GM18502 (cell line): ENCODE measurements around the gene SPIRE2.
"Not testable (repeated sequence)": the region's sequence is repeated elsewhere in the genome, so short reads cannot be mapped to it uniquely, and the experiment has no call there.

ENCODE experiments used
- ATAC-seq: cut with Tn5 transposase; IDR thresholded peaks from one replicate; pipeline ENCODE4 v1.9.1; 2021; ENCODE audit warnings: mild to moderate bottlenecking; ENCODE audit not compliant: unreplicated experiment, poor library complexity

Gene SPIRE2

GRCh38 chr16:89909777-89910716 is 81.8 kb downstream of the SPIRE2 start:
- ATAC-seq = no peak

DNA sequence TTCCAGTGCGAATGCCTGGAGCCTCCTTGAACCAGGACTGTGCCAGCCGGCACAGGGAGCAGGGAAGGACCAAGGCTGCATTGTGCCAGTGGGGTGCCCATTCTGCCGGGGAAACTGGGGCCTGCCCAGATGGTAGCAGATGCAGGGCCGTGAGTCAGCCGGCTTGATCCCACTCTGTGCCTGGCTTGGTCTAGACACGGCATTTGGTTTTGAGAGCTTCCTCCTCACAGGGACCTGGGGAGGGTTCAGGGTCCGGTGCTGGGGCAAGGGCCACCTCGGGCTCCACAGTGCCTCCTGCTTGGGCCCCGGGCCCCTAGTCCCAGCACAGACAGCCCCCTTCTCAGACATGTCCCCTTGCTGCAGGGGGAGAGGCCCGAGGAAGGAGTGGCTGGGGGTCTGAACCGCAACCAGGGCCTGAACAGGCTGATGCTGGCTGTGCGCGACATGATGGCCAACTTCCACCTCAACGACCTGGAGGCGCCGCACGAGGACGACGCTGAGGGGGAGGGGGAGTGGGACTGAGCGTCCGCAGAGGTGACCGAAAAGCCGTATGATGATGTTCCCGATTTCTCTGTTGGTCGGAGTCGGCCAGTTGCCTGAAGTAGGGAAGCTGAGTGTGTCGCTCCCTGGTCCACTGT is 82.6 kb downstream of the SPIRE2 start:
- ATAC-seq = no peak

- no peak for ATAC-seq
Observed at GRCh38 chr16:89911375-89911774, 83.1 kb downstream of the SPIRE2 start.

GRCh38 chr16:89912143-89912542 is 83.9 kb downstream of the SPIRE2 start:
- no peak for ATAC-seq

DNA sequence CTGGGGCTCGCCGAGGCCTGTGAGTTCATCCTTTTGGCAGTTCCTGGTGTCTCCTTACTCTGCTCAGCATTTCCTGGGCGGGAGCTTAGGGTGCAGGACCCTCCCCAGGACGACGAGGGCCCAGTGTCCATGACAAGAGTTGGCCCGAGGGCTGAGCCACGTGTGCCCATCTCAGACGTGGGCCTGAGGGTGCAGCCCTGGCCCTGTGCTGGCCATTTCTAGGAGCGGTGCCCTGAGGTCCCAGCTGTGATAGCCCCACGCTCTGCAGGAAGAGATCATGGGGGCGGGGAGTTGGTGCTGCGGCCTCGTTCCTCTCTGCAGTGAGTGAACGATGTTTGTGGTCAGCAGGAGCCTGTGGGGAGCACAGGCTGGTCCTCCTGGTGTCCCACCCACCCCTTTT is 84.4 kb downstream of the SPIRE2 start:
- no peak for ATAC-seq

- ATAC-seq = no peak
Observed at GRCh38 chr16:89913408-89914387, 85.4 kb downstream of the SPIRE2 start.

- not testable (repeated sequence) for ATAC-seq
Observed at GRCh38 chr16:89914642-89915285, 86.5 kb downstream of the SPIRE2 start.

- no peak for ATAC-seq
Observed at GRCh38 chr16:89915303-89916232, 87.3 kb downstream of the SPIRE2 start.

DNA sequence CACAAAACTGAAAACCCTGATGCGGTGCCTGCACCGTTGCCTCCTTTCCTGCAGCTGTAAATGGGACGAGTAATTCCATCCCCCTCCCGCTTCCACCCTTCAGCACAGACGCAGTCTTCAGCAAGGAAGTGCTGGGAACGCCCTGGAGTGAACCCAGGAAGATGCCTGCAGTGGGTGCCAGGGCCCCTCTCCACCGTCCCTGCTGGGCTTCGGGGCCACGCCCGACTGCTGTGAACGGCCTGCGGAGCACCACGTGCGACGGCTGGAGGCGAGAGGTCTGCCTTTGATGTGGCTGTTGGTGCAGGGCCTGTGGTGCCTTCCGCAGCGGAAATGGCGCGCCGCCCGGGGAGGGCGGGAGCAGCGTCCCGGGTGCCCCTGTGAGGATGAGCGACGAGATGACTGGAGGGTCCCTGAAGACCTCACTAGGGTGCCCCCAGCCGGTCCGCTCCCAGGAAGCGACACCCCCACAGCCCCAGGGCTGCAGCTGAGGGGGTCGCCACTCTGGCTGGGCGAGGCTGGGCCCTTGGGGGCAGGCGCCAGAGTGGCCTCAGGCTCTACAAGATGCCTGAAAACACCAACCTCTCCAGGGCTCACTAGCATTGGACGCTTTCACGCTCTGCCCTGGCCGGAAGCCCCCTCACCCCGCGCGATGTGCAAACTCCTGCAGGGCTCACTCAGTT is 89.6 kb downstream of the SPIRE2 start:
- ATAC-seq = peak; percentile 76

DNA sequence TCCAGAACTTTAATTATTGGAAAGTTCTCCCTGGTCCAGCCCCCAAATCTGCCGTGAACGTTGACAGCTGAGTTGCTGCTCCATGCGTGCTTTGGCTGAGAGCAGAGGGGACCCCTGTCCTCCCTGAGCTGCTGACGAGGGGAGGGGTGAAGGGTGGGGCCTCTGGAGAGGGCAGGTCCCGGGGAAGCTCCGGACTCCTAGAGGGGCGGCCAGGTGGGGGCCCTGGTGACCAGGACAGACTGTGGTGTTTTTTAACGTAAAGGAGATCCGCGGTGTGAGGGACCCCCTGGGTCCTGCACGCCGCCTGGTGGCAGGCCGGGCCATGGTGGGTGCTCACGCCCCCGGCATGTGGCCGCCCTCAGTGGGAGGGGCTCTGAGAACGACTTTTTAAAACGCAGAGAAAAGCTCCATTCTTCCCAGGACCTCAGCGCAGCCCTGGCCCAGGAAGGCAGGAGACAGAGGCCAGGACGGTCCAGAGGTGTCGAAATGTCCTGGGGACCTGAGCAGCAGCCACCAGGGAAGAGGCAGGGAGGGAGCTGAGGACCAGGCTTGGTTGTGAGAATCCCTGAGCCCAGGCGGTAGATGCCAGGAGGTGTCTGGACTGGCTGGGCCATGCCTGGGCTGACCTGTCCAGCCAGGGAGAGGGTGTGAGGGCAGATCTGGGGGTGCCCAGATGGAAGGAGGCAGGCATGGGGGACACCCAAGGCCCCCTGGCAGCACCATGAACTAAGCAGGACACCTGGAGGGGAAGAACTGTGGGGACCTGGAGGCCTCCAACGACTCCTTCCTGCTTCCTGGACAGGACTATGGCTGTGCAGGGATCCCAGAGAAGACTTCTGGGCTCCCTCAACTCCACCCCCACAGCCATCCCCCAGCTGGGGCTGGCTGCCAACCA is 90.4 kb downstream of the SPIRE2 start, which contains the start of gene MC1R:
TSS of gene MC1R (plus strand) at position 410 of the 895 bp plus-strand sequence. CDS start at position 807, 397 bp downstream.
- ATAC-seq = peak; percentile 16

DNA sequence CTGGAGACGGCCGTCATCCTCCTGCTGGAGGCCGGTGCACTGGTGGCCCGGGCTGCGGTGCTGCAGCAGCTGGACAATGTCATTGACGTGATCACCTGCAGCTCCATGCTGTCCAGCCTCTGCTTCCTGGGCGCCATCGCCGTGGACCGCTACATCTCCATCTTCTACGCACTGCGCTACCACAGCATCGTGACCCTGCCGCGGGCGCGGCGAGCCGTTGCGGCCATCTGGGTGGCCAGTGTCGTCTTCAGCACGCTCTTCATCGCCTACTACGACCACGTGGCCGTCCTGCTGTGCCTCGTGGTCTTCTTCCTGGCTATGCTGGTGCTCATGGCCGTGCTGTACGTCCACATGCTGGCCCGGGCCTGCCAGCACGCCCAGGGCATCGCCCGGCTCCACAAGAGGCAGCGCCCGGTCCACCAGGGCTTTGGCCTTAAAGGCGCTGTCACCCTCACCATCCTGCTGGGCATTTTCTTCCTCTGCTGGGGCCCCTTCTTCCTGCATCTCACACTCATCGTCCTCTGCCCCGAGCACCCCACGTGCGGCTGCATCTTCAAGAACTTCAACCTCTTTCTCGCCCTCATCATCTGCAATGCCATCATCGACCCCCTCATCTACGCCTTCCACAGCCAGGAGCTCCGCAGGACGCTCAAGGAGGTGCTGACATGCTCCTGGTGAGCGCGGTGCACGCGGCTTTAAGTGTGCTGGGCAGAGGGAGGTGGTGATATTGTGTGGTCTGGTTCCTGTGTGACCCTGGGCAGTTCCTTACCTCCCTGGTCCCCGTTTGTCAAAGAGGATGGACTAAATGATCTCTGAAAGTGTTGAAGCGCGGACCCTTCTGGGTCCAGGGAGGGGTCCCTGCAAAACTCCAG is 91.5 kb downstream of the SPIRE2 start:
- no peak for ATAC-seq

DNA sequence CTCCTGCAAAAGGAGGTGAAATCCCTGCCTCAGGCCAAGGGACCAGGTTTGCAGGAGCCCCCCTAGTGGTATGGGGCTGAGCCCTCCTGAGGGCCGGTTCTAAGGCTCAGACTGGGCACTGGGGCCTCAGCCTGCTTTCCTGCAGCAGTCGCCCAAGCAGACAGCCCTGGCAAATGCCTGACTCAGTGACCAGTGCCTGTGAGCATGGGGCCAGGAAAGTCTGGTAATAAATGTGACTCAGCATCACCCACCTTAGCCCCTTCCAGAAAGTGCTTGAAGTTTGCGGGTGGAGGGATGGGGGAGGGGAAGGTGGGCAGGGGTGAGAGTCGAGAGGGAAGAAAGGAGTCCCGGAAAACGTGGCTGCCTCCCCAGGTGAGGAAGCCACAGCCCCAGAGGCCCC is 92.4 kb downstream of the SPIRE2 start:
- ATAC-seq = no peak
